Measurements from ENCODE around the gene CENPC.
"Not testable (repeated sequence)": the region's sequence is repeated elsewhere in the genome, so short reads cannot be mapped to it uniquely, and the experiment has no call there.

The CENPC gene

GRCh38 chr4:67545199-67546003 lies at the start of gene CENPC:
TSS of gene CENPC (minus strand) at chr4:67545503. CDS start at chr4:67545355, 148 bp downstream.
- DNase-seq, result peak; percentile 44

- no peak for DNase-seq
Observed at GRCh38 chr4:67593741-67594175, 48.5 kb upstream of the CENPC start.

- DNase-seq, result no peak
Observed at GRCh38 chr4:67587156-67587555, 41.9 kb upstream of the CENPC start.

GRCh38 chr4:67584496-67584895 lies 39.2 kb upstream of the CENPC start:
- DNase-seq, result no peak

- DNase-seq, result no peak
Observed at GRCh38 chr4:67581913-67582312, 36.6 kb upstream of the CENPC start.

GRCh38 chr4:67581208-67581857 lies 36.0 kb upstream of the CENPC start:
- DNase-seq, result no peak

GRCh38 chr4:67580577-67580976 lies 35.3 kb upstream of the CENPC start:
- DNase-seq, result no peak

- DNase-seq, result no peak
Observed at GRCh38 chr4:67576538-67576937, 31.2 kb upstream of the CENPC start.

GRCh38 chr4:67576059-67576466 lies 30.8 kb upstream of the CENPC start:
- DNase-seq, result no peak

GRCh38 chr4:67575232-67576058 lies 30.1 kb upstream of the CENPC start:
- no peak for DNase-seq

- DNase-seq, result no peak
Observed at GRCh38 chr4:67573193-67573592, 27.9 kb upstream of the CENPC start.

- no peak for DNase-seq
Observed at GRCh38 chr4:67571975-67572374, 26.7 kb upstream of the CENPC start.

GRCh38 chr4:67570537-67570936 lies 25.2 kb upstream of the CENPC start:
- DNase-seq, result no peak

GRCh38 chr4:67568820-67569219 lies 23.5 kb upstream of the CENPC start:
- DNase-seq, result no peak

- no peak for DNase-seq
Observed at GRCh38 chr4:67566335-67566734, 21.0 kb upstream of the CENPC start.

GRCh38 chr4:67565284-67565683 lies 20.0 kb upstream of the CENPC start:
- DNase-seq, result no peak

- DNase-seq, result no peak
Observed at GRCh38 chr4:67558493-67558892, 13.2 kb upstream of the CENPC start, which contains the start of gene STAP1. TSS of gene STAP1 (plus strand) at chr4:67558727. CDS start at chr4:67558810, 83 bp downstream.

GRCh38 chr4:67556436-67556835 lies 11.1 kb upstream of the CENPC start:
- DNase-seq, result no peak

GRCh38 chr4:67555447-67555846 lies 10.1 kb upstream of the CENPC start:
- no peak for DNase-seq

- DNase-seq, result no peak
Observed at GRCh38 chr4:67554096-67554495, 8.8 kb upstream of the CENPC start.

GRCh38 chr4:67552146-67552792 lies 7.0 kb upstream of the CENPC start:
- DNase-seq, result not testable (repeated sequence)

- DNase-seq, result no peak
Observed at GRCh38 chr4:67550857-67551256, 5.6 kb upstream of the CENPC start.

GRCh38 chr4:67550451-67550850 lies 5.1 kb upstream of the CENPC start:
- no peak for DNase-seq

Measured in cortex of kidney (tissue), 1 donor.